Gastrocnemius medialis (tissue), 4 donors: ENCODE data around the gene ERC2. TPM values are rescaled to one million over a fixed set of nuclear protein-coding genes. Genes with fewer than 3 reads are reported as not detected.

ENCODE experiments used
- ATAC-seq, 2 donors: fragments of 150-250 bp; one replicate each; pipeline ENCODE4 v1.9.1; 2016
- DNase-seq, 2 donors: peaks; one replicate each; pipeline ENCODE4 v3.0.0-alpha.2; 2019
- H3K27ac ChIP-seq, 4 donors: fragments of 200-600 bp; sonication (generic); 1 replicate in 1 of 4; 2 replicates in 3 of 4; pipeline ENCODE4 v1.5.1; 2016 to 2018; ENCODE audit warnings: mild to moderate bottlenecking in 2 of 4, moderate library complexity in 1 of 4
- H3K27me3 ChIP-seq, 3 donors: fragments of 200-600 bp; sonication (generic) in 2 of 3; 1 replicate in 1 of 3; 2 replicates in 2 of 3; pipeline versions ENCODE4 v1.5.1 to v1.6.0; 2016 to 2019; ENCODE audit warnings: mild to moderate bottlenecking in 1 of 3, moderate library complexity in 1 of 3
- H3K36me3 ChIP-seq, 2 donors: fragments of 200-600 bp; sonication (generic) in 1 of 2; one replicate each; pipeline ENCODE4 v1.5.1; 2017 to 2018
- H3K4me1 ChIP-seq, 2 donors: fragments of 200-600 bp; sonication (generic) in 1 of 2; one replicate each; pipeline ENCODE4 v1.5.1; 2016 to 2017; ENCODE audit warnings: mild to moderate bottlenecking in 2 of 2
- H3K4me3 ChIP-seq, 4 donors: fragments of 200-600 bp; sonication (generic) in 3 of 4; 1 replicate in 1 of 4; 2 replicates in 3 of 4; pipeline ENCODE4 v1.5.1; 2016 to 2019; ENCODE audit warnings: mild to moderate bottlenecking in 2 of 4
- H3K9me3 ChIP-seq, 3 donors: fragments of 200-600 bp; sonication (generic) in 2 of 3; 1 replicate in 1 of 3; 2 replicates in 2 of 3; pipeline ENCODE4 v1.5.1; 2016 to 2019
- CTCF ChIP-seq, 5 experiments: fragments of 450-650 bp in 3 of 5; fragments of 200-600 bp in 2 of 5; sonication (generic) in 2 of 5; IDR thresholded peaks in 4 of 5; conservative IDR thresholded peaks in 1 of 5; 1 replicate in 4 of 5; 2 replicates in 1 of 5; pipeline ENCODE4 v1.5.1; 2016 to 2019; ENCODE audit warnings: antibody characterized with exemption in 5 of 5, mild to moderate bottlenecking in 3 of 5, moderate library complexity in 3 of 5
- POLR2A ChIP-seq, 2 donors: fragments of 450-650 bp; IDR thresholded peaks; one replicate each; pipeline ENCODE4 v1.6.1; 2017; ENCODE audit warnings: antibody characterized with exemption in 2 of 2, mild to moderate bottlenecking in 2 of 2, moderate library complexity in 2 of 2
- in situ Hi-C, 4 donors: fragments of 200-750 bp; cut with MboI; loops; one replicate each; pipeline versions ENCODE4 v1.15.0 to v1.8.0; 2017; ENCODE audit warnings: low sequenced_read_pairs in 4 of 4
- intact Hi-C: fragments of 100-400 bp; cut with DNase I; formaldehyde crosslinking; loops from one replicate; pipeline ENCODE4 v1.15.1; 2023; ENCODE audit warnings: low total_unique reads
- total RNA-seq, 4 donors: library from RNA; depleted of rRNA; stranded (reverse); fragments of >200 nt; gene quantifications; one replicate each; pipeline versions ENCODE4 v1.1.0 to v1.2.3, GENCODE V29; 2016

The ERC2 gene
- total RNA-seq, 4 donors from 2014 or later = not detected

- Histone ChIP-seq H3K4me1 (no peaks in the 10 kb centered on the region), H3K36me3 (no peaks in the 10 kb centered on the region), H3K4me3 (no peak overlapping the region), H3K27me3 (no peaks in the 10 kb centered on the region), H3K27ac (no peak overlapping the region), H3K9me3 (no peaks in the 10 kb centered on the region)
- ATAC-seq = no peak
- intact Hi-C loops (no loop called here), in situ Hi-C loops (no loop called here)
- DNase-seq = no peak
- no peak for TF ChIP-seq CTCF (IDR thresholded peaks at IDR 0.05 in 4 of 5, conservative IDR thresholded peaks at IDR 0.05 in 1 of 5)
- TF ChIP-seq POLR2A (IDR thresholded peaks at IDR 0.05) = no peak
Observed at GRCh38 chr3:56003129-56003528, 465.1 kb downstream of the ERC2 start.

GRCh38 chr3:56001991-56002390, 466.3 kb downstream of the ERC2 start:
- Histone ChIP-seq H3K4me1 (no peaks in the 10 kb centered on the region), H3K27me3 (no peaks in the 10 kb centered on the region), H3K4me3 (no peak overlapping the region), H3K9me3 (no peaks in the 10 kb centered on the region), H3K36me3 (no peaks in the 10 kb centered on the region), H3K27ac (no peak overlapping the region)
- intact Hi-C loops (no loop called here), in situ Hi-C loops (no loop called here)
- ATAC-seq (no peak), DNase-seq (no peak)
- no peak for TF ChIP-seq CTCF (IDR thresholded peaks at IDR 0.05 in 4 of 5, conservative IDR thresholded peaks at IDR 0.05 in 1 of 5)
- no peak for TF ChIP-seq POLR2A (IDR thresholded peaks at IDR 0.05)

GRCh38 chr3:56001537-56001936, 466.7 kb downstream of the ERC2 start:
- in situ Hi-C loops = no loop called here

GRCh38 chr3:55989366-55989765, 478.9 kb downstream of the ERC2 start:
- intact Hi-C loops = no loop called here
- H3K27ac ChIP-seq = no peak overlapping the region
- TF ChIP-seq CTCF (IDR thresholded peaks at IDR 0.05 in 4 of 5, conservative IDR thresholded peaks at IDR 0.05 in 1 of 5) (no peak), POLR2A (IDR thresholded peaks at IDR 0.05) (no peak)
- H3K4me3 ChIP-seq = no peak overlapping the region
- H3K27me3 ChIP-seq = no peaks in the 10 kb centered on the region
- no peak for ATAC-seq
- no peaks in the 10 kb centered on the region for H3K36me3 ChIP-seq
- no peaks in the 10 kb centered on the region for H3K9me3 ChIP-seq
- no peaks in the 10 kb centered on the region for H3K4me1 ChIP-seq
- in situ Hi-C loops = no loop called here
- no peak for DNase-seq

More at GRCh38 chr3:56001537-56001936, 466.7 kb downstream of the ERC2 start:
- H3K4me3 ChIP-seq = no peak overlapping the region
- no peaks in the 10 kb centered on the region for H3K4me1 ChIP-seq
- intact Hi-C loops = no loop called here
- H3K27me3 ChIP-seq = no peaks in the 10 kb centered on the region
- H3K36me3 ChIP-seq = no peaks in the 10 kb centered on the region
- TF ChIP-seq POLR2A (IDR thresholded peaks at IDR 0.05) = no peak
- no peak for TF ChIP-seq CTCF (IDR thresholded peaks at IDR 0.05 in 4 of 5, conservative IDR thresholded peaks at IDR 0.05 in 1 of 5)
- DNase-seq (no peak), ATAC-seq (no peak)
- H3K9me3 ChIP-seq = no peaks in the 10 kb centered on the region
- no peak overlapping the region for H3K27ac ChIP-seq

GRCh38 chr3:55988905-55989304, 479.4 kb downstream of the ERC2 start:
- intact Hi-C loops (no loop called here), in situ Hi-C loops (no loop called here)
- TF ChIP-seq CTCF (IDR thresholded peaks at IDR 0.05 in 4 of 5, conservative IDR thresholded peaks at IDR 0.05 in 1 of 5) (no peak), POLR2A (IDR thresholded peaks at IDR 0.05) (no peak)
- no peaks in the 10 kb centered on the region for H3K36me3 ChIP-seq
- H3K9me3 ChIP-seq = no peaks in the 10 kb centered on the region
- no peak overlapping the region for H3K4me3 ChIP-seq
- DNase-seq (no peak), ATAC-seq (no peak)
- H3K27ac ChIP-seq = no peak overlapping the region
- no peaks in the 10 kb centered on the region for H3K27me3 ChIP-seq
- H3K4me1 ChIP-seq = no peaks in the 10 kb centered on the region
